KOPT-K1 (cell line): ENCODE results near the gene EFNA2.

Experiments used
- H3K27ac ChIP-seq: fragments of 200-600 bp; sonication (generic); 2 replicates; pipeline ENCODE4 v1.5.1; 2016; ENCODE audit warnings: antibody characterized with exemption, mild to moderate bottlenecking, low read depth, low read length; ENCODE audit not compliant: poor library complexity, severe bottlenecking
- H3K36me3 ChIP-seq: fragments of 200-600 bp; sonication (generic); 2 replicates; pipeline ENCODE4 v1.5.1; 2017; ENCODE audit warnings: antibody characterized with exemption, mild to moderate bottlenecking, low read length, moderate library complexity; ENCODE audit not compliant: insufficient read depth
- H3K9me3 ChIP-seq: fragments of 200-600 bp; sonication (generic); 2 replicates; pipeline ENCODE4 v1.5.1; 2017; ENCODE audit warnings: antibody characterized with exemption, low read length, mild to moderate bottlenecking; ENCODE audit not compliant: insufficient read depth, poor library complexity, severe bottlenecking

The EFNA2 gene

DNA sequence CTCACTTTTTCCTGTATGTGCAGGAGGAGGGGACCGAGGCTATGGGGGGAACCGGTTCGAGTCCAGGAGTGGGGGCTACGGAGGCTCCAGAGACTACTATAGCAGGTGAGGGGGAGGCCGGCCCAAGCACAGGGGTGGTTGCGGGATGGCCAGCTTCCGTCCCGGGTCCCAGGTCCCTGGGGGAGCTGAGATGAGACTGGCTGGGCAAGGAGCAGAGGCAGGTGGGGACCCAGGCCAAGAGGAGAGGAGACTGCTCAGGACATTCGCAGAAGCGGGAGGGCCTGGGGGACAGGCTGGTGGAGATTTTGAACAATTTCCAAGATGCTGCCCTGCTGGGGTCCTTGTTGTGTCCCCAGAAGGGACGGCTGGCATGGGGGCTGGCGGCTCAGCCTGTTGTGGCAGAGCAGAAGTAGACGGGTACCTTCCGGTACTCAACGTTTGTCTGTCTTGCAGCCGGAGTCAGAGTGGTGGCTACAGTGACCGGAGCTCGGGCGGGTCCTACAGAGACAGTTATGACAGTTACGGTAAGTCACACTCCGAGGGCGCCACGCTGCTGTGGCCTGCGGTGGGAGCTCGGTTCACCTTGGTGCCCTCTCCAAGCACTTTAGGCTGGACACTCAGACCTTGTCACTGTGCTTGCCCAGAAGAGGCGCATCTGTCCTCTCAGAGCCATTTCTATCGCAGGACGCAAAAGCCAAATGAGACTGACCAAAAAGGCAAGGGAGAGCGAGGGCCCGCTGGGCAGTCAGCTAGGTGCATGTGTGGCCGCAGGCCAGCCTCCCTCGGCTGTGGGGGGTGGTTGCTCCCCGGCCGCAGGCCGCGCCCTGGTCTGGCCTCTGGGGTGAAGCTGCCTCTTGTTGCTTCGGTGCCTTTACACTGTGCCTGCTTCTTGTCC lies 13.9 kb upstream of the EFNA2 start:
- peaks cover 52% of the 10 kb centered on the region for H3K36me3 ChIP-seq
- H3K27ac ChIP-seq = peak overlapping the region; percentile 95
- no peaks in the 10 kb centered on the region for H3K9me3 ChIP-seq

DNA sequence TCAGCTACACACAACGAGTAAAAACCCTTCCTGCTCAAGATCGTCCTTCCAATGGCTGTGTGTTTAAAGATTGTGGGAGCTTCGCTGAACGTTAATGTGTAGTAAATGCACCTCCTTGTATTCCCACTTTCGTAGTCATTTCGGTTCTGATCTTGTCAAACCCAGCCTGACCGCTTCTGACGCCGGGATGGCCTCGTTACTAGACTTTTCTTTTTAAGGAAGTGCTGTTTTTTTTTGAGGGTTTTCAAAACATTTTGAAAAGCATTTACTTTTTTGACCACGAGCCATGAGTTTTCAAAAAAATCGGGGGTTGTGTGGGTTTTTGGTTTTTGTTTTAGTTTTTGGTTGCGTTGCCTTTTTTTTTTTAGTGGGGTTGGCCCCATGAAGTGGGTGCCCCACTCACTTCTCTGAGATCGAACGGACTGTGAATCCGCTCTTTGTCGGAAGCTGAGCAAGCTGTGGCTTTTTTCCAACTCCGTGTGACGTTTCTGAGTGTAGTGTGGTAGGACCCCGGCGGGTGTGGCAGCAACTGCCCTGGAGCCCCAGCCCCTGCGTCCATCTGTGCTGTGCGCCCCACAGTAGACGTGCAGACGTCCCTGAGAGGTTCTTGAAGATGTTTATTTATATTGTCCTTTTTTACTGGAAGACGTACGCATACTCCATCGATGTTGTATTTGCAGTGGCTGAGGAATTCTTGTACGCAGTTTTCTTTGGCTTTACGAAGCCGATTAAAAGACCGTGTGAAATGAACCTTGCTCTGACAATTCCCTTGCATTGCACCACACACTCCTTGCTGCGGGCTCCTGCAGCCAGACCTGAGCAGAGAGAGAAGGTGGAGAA lies 13.0 kb upstream of the EFNA2 start:
- Histone ChIP-seq H3K36me3 (peaks cover 60% of the 10 kb centered on the region), H3K27ac (no peak overlapping the region)

DNA sequence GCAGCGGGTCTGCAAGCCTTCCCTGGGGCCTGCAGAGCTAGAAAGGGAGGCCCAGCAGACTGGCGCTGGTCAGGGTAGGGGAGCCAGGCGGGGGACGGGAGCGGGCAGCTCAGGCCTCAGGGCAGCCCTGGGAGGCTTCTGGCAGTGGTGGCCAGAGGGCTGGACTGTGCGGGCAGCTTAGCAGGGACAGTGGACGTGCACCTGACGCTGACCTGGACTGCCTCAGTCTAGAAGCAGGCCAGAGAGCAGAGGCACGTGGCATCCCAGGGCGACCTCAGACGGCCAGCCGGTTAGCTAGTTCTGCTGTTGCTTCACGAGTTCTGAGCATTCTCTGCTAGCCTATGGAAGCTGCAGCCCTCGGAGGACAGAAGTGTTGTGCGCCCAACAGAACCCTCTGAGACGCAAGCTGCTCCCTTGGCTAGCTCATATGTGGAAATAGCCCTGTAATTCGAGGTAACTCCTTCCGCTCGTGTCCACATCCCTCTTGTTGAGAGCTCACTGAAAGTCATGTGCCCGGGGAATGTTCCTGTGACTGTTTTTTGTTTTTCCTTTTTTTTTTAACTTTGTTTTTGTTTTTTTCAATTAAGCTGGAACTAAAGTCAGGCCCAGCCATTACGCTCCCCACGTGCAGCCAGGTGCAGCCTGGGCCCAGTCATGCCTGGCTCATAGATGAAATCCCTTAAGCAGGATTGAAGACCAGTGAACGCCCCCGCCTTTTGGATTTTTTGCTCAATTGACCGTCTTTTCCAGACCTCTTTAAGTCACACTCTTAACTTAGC lies 12.2 kb upstream of the EFNA2 start:
- H3K27ac ChIP-seq = no peak overlapping the region
- H3K36me3 ChIP-seq = peaks cover 69% of the 10 kb centered on the region

More for the DNA sequence above, 13.0 kb upstream of the EFNA2 start:
- no peaks in the 10 kb centered on the region for H3K9me3 ChIP-seq

GRCh38 chr19:1274081-1274851 lies 11.4 kb upstream of the EFNA2 start:
- peaks cover 77% of the 10 kb centered on the region for H3K36me3 ChIP-seq
- peak overlapping the region; percentile 96 for H3K27ac ChIP-seq

More for the DNA sequence above, 12.2 kb upstream of the EFNA2 start:
- no peaks in the 10 kb centered on the region for H3K9me3 ChIP-seq

GRCh38 chr19:1274852-1275259 lies 10.8 kb upstream of the EFNA2 start:
- H3K9me3 ChIP-seq = no peaks in the 10 kb centered on the region
- peak overlapping the region; percentile 96 for H3K27ac ChIP-seq
- peaks cover 81% of the 10 kb centered on the region for H3K36me3 ChIP-seq

More at GRCh38 chr19:1274081-1274851, 11.4 kb upstream of the EFNA2 start:
- no peaks in the 10 kb centered on the region for H3K9me3 ChIP-seq

GRCh38 chr19:1275260-1275975 lies 10.3 kb upstream of the EFNA2 start, which contains the start of gene FAM174C:
FAM174C (plus strand) TSS chr19:1275530; CDS start chr19:1275550, 20 bp downstream.
- Histone ChIP-seq H3K9me3 (no peaks in the 10 kb centered on the region), H3K36me3 (peaks cover 82% of the 10 kb centered on the region), H3K27ac (peak within 1 kb of the TSS; percentile 96)

DNA sequence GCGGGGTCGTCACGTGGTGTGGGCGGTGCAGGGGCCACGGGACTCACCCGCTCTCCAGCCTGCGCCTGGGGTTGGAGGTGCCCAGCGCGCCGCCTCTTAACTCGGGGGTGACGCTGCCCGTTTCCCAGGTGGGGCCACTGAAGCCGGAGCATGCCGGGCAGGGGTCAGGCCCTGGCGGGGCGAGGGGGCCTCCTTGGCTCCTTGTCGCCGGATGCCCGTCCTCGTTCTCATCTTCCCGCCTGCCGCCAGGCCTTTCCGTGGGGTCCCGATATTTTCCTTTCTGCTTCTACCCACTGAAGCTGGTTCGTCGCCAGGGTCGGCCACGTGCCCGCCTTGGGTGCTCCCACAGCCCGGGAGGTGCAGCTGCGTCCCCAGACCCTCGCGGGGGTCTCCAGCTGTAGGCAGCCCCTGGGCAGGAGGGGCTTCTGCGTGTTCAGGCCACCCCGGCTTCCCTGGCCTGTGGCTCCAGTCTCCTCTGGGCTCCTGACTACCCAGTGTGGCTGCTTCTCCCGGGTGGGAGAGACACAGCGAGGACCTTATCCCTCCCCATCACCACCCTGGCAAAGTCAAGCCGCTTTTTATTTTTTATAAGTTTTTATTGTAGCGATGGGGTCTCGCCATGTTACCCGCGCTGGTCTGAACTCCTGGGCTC lies 9.6 kb upstream of the EFNA2 start:
- Histone ChIP-seq H3K9me3 (no peaks in the 10 kb centered on the region), H3K27ac (peak overlapping the region; percentile 96), H3K36me3 (peaks cover 76% of the 10 kb centered on the region)

- Histone ChIP-seq H3K9me3 (no peaks in the 10 kb centered on the region), H3K36me3 (peaks cover 71% of the 10 kb centered on the region), H3K27ac (peak overlapping the region; percentile 96)
Observed at GRCh38 chr19:1276628-1277022, 9.0 kb upstream of the EFNA2 start.

DNA sequence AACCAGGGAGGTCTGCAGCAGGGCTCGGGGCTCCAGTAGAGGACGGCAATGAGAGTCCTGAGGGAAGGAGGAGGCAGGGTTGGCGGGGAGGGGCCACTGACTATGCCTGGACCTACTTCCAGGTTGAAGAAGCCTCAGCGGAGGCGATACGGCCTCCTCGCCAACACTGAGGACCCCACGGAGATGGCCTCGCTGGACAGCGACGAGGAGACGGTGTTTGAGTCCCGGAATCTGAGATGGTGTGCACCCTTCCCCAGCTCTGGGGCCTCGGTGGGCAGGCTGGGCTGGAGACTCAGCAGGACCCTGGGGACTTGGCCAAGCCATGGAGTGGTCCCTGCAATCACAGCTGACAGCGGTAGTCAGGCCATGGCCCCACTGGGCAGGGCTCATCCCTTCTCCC lies 8.6 kb upstream of the EFNA2 start:
- Histone ChIP-seq H3K9me3 (no peaks in the 10 kb centered on the region), H3K36me3 (peaks cover 67% of the 10 kb centered on the region), H3K27ac (peak overlapping the region; percentile 96)

DNA sequence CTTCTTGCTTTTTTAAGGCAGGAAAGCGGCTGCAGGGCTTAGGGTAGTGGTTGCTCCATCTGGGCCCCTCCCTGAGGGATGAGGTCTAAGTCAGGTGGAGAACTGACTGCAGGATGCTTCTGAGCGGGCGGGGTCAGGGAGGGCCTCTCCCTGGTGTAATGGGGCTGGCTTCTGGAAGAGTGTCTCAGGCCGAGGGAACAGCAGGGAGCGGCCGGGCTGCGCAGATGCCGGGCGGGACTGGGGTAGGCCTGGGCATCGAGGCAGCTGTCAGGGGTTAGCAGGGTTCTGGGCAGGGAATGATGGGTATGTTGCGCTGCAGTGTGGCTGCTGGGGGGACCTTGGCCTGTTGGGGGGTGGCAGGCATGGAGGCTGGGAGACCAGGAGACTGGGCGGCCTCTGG lies 7.6 kb upstream of the EFNA2 start:
- no peaks in the 10 kb centered on the region for H3K9me3 ChIP-seq
- peaks cover 56% of the 10 kb centered on the region for H3K36me3 ChIP-seq
- no peak overlapping the region for H3K27ac ChIP-seq

- H3K9me3 ChIP-seq = no peaks in the 10 kb centered on the region
- H3K36me3 ChIP-seq = peaks cover 47% of the 10 kb centered on the region
- H3K27ac ChIP-seq = no peak overlapping the region
Observed at GRCh38 chr19:1278713-1279660, 6.7 kb upstream of the EFNA2 start.

DNA sequence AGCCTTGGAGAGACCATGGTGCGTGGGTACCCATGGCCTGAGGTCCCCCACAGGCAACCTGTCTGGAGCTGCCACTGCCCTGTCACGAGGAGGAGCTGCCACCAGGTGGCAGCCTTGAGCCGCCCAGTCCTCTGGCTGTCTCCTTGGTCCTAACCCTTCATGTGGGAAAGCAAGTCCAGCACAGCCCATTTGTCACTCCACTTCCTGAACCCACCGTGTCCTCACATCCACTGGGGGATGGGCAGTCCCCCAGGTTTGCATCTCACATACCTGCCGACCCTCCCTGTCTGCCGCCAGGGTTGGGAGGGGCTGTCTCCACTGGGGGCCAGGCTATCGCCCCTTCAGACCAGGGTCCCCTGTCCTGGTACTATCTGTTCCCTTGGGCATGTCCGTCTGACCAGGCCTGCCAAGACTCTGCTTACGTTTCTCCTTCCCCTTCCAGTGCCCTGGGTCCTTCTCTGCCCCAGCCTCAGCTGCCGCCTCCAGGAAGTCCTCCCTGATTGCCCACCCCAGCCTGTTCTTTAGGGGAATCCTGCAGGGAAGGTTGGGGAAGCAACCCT lies 5.8 kb upstream of the EFNA2 start:
- no peaks in the 10 kb centered on the region for H3K9me3 ChIP-seq
- H3K27ac ChIP-seq = no peak overlapping the region
- H3K36me3 ChIP-seq = peaks cover 39% of the 10 kb centered on the region
